Measurements from ENCODE around the gene ZNF544.
A peak's percentile ranks its signal among the peaks of the same experiment; 100 is the strongest.

ZNF544 gene

GRCh38 chr19:58228585-58229254 is at the start of gene ZNF544:
Gene ZNF544, plus strand, starts transcription at chr19:58228914. Its CDS starts 15,110 bp downstream, at chr19:58244024.
- DNase-seq (ENCODE audit: low read depth in 2 of 2) = peak; percentile 58 to 70

- peak; percentile 56 to 57 for DNase-seq (ENCODE audit: low read depth in 2 of 2)
Measured at GRCh38 chr19:58181902-58182576, 46.7 kb upstream of the ZNF544 start.

DNA sequence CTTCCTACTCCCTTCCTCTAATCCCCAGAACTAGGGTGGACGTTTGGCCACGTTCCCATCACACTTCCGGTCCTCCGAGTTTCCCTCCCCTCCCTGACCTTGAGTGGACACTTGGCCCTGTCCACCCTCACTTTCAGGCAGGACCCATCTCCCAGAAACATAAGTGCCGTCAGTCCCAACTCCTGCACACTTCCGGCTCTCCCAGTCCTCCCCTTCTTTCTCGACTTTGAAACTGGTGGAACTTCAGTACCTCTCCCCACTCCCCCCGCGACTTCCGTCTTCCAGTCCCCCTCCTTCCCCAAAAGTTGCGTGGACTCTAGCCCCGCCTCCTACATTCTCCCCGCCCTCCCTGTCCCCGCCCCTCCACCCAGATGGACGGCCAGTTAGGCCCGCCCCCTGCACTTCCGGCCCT is 46.1 kb upstream of the ZNF544 start:
- DNase-seq (ENCODE audit: low read depth in 2 of 2) = peak; percentile 80 to 84

DNA sequence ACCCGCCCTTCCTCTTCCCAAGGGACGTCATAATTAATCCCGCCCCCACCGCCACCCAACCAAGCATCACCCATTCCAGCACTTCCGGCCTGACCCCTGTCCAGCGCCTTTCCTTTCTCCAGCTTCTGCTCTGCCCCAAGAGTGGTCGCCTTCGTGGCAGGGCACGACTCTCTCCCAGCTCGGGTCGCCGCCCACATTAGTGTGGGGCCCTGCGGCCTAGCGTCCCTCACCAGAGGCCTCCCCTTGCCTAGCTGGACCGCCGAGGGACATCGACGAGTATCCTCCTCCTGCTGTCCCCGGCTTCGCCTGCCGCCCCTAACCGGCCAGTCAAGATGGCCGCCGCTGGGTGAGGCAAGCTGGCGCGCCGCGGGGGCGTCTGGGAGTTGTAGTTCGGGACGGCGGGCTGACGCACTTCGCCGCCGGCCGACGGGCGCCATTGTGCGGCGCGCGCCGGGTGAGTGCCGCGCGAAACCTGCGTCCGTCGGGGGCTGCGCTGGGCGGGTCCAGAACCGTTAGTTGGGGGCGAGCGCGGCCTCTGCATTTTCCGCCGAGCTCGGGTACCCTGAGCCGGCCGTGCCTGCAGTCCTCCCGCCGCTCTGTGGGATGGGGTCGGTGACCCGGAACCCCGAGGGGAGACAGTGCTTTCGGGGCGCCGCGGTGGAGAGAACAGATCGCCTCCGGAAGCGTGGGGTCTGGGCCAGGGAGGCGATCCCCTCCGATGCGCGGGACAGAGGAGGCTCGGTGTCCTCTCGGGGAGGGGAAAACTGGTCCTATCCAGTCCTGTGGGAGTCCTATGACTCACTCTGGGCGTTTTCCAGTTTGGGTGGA is 45.5 kb upstream of the ZNF544 start, which contains the start of gene ZNF274:
TSS of gene ZNF274 (plus strand) at position 73 of the 828 bp plus-strand sequence. CDS start 905 bp downstream, outside the sequence.
- DNase-seq (ENCODE audit: low read depth in 2 of 2) = peak; percentile 93 to 94

GRCh38 chr19:58183817-58184215 is 44.9 kb upstream of the ZNF544 start:
- DNase-seq (ENCODE audit: low read depth in 2 of 2) = no peak

- DNase-seq (ENCODE audit: low read depth in 2 of 2) = no peak
Measured at GRCh38 chr19:58196901-58197616, 31.7 kb upstream of the ZNF544 start.

- DNase-seq (ENCODE audit: low read depth in 2 of 2) = no peak
Measured at GRCh38 chr19:58203814-58204475, 24.8 kb upstream of the ZNF544 start.

DNA sequence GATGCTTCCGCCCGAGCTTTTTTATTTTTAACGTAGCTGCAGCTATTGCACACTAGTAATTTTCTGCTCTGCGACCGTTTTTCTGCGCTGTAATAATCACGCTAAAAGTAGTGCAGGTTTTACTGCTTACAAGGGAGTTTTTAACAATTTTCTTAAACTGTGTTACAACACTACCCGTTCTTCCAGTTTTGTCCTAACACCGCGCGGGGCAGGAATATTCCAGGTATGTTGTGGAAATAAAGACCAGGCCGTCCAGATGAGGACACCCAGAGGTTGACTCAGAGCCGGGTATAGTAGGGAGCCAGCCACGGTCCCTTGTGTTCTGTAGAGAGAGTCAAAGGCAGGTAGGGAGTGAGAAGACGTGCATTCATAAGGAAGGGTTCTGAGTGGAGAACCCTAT is 24.1 kb upstream of the ZNF544 start:
- no peak for DNase-seq (ENCODE audit: low read depth in 2 of 2)

DNA sequence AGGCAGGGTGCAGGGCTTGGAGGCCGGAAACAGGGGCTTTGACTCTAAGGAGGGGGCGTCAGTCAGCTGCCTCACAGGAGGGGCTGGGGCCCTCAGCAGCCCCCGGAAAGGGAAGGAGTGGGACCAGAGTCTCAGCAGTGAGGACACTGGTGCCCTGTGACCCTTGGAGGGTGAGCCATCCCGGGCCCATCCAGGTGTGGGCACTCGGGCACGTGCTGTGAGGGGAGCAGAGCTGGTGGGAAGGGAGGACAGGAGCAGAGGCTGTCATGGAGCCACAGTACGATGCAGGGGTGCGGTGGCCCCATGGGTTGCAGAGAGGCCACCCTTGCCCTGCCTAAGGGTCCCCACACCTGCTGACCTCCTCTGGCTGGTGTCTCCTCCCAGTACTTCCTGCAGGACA is 19.1 kb upstream of the ZNF544 start:
- DNase-seq (ENCODE audit: low read depth in 2 of 2) = no peak

GRCh38 chr19:58212336-58213074 is 16.2 kb upstream of the ZNF544 start:
- no peak for DNase-seq (ENCODE audit: low read depth in 2 of 2)

DNA sequence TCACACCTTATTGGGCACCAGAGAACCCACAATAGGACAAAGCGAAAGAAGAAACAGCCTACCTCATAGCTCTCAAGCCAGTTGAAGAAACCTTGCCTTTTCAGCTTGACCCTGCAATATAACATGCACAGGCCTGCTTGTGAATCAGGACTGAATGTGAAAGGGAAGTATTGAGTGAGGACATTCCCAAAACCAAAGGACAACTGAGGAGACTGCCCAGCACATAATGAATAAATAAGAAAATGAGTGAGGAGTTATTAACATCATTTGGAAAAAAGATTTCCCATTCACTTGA is 15.7 kb upstream of the ZNF544 start:
- DNase-seq (ENCODE audit: low read depth in 2 of 2) = no peak

GRCh38 chr19:58217069-58217481 is 11.6 kb upstream of the ZNF544 start:
- DNase-seq (ENCODE audit: low read depth in 2 of 2) = no peak

DNA sequence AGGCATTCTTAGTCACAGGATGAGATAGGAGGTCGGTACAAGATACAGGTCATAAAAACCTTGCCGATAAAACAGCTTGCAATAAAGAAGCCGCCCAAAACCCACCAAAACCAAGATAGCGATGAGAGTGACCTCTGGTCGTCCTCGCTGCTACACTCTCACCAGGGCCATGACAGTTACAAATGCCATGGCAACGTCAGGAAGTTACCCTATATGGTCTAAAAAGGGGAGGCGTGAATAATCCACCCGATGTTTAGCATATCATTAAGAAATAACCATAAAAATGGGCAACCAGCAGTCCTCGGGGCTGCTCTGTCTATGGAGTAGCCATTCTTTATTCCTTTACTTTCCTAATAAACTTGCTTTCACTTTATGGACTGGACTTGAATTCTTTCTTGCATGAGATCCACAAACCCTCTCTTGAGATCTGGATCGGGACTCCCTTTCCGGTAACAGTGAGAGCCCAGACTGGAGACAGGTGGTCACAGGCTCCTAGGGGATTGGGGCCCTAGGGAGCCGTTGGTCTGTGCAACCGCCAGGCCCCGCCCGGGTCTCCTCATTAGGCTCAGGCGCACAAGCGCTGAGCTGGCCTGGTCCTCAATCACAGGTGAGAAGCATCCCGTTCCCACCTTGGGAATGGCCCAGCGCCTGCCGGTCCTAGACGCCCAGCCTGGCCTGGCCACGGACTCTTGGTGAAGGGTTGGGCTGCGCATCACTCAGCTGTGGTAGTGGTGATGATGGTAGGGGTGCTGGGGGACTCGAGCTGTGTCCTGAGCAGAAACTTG is 10.9 kb upstream of the ZNF544 start:
- no peak for DNase-seq (ENCODE audit: low read depth in 2 of 2)

- DNase-seq (ENCODE audit: low read depth in 2 of 2) = peak in 1 of 2 donors; percentile 35
Measured at GRCh38 chr19:58218899-58219298, 9.8 kb upstream of the ZNF544 start.

- no peak for DNase-seq (ENCODE audit: low read depth in 2 of 2)
Measured at GRCh38 chr19:58227964-58228584, 640 bp upstream of the ZNF544 start.

DNA sequence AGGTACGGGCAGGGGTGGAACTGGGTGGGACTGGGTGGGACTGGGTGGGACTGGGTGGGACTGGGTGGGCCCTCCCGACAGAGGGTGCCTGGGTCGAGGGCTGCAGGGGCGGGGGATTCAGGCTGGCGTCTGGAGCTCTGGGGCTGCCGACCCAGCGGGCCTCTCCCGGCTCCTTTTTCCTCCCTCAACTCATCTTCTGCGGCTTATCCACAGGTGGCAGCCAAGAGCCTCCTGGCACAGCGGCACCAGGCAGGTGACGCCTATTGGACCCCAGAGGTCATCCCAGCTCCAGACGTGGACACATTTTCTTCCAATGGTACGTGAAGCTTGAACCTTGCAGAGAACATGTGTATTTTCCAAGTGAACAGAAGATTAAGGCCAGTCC is 533 bp downstream of the ZNF544 start:
- peak in 1 of 2 donors; percentile 10 for DNase-seq (ENCODE audit: low read depth in 2 of 2)

DNA sequence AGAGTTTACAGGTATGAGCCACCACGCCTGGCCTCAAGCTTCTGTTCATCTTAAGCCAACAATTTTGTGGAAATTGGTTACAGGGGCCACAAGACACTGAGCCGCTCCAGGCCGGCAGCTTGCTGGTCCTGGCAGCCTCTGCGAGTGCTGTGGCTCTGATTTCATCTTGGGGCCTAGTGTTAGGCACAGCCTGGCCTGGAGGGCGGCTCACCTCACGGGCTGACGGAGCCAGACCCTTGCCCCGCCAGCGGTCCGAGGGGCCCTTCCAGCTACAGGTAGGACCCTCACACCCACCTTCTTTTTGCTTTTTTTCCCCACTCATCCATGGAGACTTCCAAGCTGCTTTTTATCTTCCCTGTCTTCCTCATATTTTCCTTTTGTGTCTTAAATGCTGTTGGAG is 8.6 kb downstream of the ZNF544 start:
- no peak for DNase-seq (ENCODE audit: low read depth in 2 of 2)

- DNase-seq (ENCODE audit: low read depth in 2 of 2) = no peak
Measured at GRCh38 chr19:58243351-58243750, 14.6 kb downstream of the ZNF544 start.

DNA sequence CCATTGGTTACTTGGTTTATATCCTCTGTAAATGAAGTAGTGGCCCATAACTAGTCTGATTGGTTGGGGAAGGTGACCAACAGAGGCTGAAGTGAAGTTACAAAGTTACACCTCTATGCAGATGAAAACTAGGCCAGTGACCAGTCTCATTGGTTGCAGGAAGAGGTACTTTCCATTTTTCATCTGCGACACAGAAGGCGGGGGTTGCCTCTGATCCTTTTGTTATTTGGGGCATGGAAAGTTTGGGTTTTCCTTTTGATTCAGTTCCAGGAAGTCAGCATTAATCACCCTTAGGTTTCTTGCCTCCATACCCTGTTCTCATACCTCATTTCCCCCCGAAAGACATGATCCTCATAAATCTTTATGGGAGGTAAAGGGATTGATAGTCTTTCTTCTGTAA is 20.2 kb downstream of the ZNF544 start:
- DNase-seq (ENCODE audit: low read depth in 2 of 2) = no peak

Data from stimulated activated CD4-positive, alpha-beta T cell treated with anti-CD3 and anti-CD28 coated beads, Interleukin-4, amount 100 ng/mL, for 48 hours (primary cell).